Stomach (tissue), 9 donors: ENCODE results near the gene CFAP70. TPM values are rescaled to one million over a fixed set of nuclear protein-coding genes. Genes with fewer than 3 reads are reported as not detected.
A peak's percentile ranks its signal among the peaks of the same experiment; 100 is the strongest.

Experiments
- DNase-seq, 2 donors: peaks; one replicate each; pipeline versions ENCODE4 v3.0.0 to v3.0.0-alpha.2; 2013 to 2019
- H3K27ac ChIP-seq, 5 donors: fragments of 200-600 bp in 4 of 5; sonication (generic) in 4 of 5; one replicate each; pipeline ENCODE4 v1.5.1; 2013 to 2019; ENCODE audit warnings: mild to moderate bottlenecking in 1 of 5, moderate library complexity in 1 of 5
- H3K27me3 ChIP-seq, 3 donors: fragments of 200-600 bp; sonication (generic); one replicate each; pipeline ENCODE4 v1.5.1; 2017 to 2019; ENCODE audit warnings: mixed run types in 1 of 3
- H3K36me3 ChIP-seq, 4 donors: fragments of 200-600 bp; sonication (generic); 1 replicate in 3 of 4; 2 replicates in 1 of 4; pipeline ENCODE4 v1.5.1; 2016 to 2019
- H3K4me1 ChIP-seq, 4 donors: fragments of 200-600 bp; sonication (generic); one replicate each; pipeline ENCODE4 v1.5.1; 2016 to 2019
- H3K4me3 ChIP-seq, 4 donors: fragments of 200-600 bp; sonication (generic) in 3 of 4; one replicate each; pipeline ENCODE4 v1.5.1; 2016 to 2019; ENCODE audit warnings: mild to moderate bottlenecking in 1 of 4
- H3K9me3 ChIP-seq, 4 donors: fragments of 200-600 bp; sonication (generic); one replicate each; pipeline ENCODE4 v1.5.1; 2016 to 2019
- CTCF ChIP-seq, 7 experiments: fragments of 450-650 bp in 4 of 7; fragments of 200-600 bp in 3 of 7; sonication (generic) in 3 of 7; IDR thresholded peaks; one replicate each; pipeline ENCODE4 v1.5.1; 2016 to 2019; ENCODE audit warnings: antibody characterized with exemption in 7 of 7, control low read depth in 2 of 7, mild to moderate bottlenecking in 1 of 7
- EP300 ChIP-seq: sonication (generic); formaldehyde crosslinking; IDR thresholded peaks from one replicate; pipeline ENCODE4 v1.6.1; 2017; ENCODE audit warnings: antibody characterized with exemption
- POLR2A ChIP-seq, 4 donors: fragments of 450-650 bp; IDR thresholded peaks; one replicate each; pipeline ENCODE4 v1.6.1; 2016; ENCODE audit warnings: antibody characterized with exemption in 4 of 4, control low read depth in 2 of 4, mild to moderate bottlenecking in 1 of 4, moderate library complexity in 1 of 4
- POLR2AphosphoS5 ChIP-seq, 3 donors: sonication (generic); formaldehyde crosslinking; IDR thresholded peaks; one replicate each; pipeline ENCODE4 v1.6.1; 2016; ENCODE audit warnings: antibody characterized with exemption in 3 of 3
- WGBS, 5 donors: extraction: QIAGEN DNeasy Blood & Tissue Kit in 3 of 5; methylation state at CpG; one replicate each; pipeline versions ENCODE4 v1.1.5 to v1.1.7; 2013 to 2018; 5-methylcytosine and 5-hydroxymethylcytosine counted together
- intact Hi-C: fragments of 100-400 bp; cut with DNase I; formaldehyde crosslinking; loops from one replicate; pipeline ENCODE4 v1.15.1; 2023; ENCODE audit warnings: low total_unique reads
- polyA plus RNA-seq, 3 donors: library from polyadenylated mRNA; stranded (reverse); fragments of 200-250 nt; gene quantifications; one replicate each; pipeline ENCODE4 v1.2.3, GENCODE V29; 2013
- total RNA-seq, 5 donors: library from RNA; depleted of rRNA; stranded (reverse); fragments of >200 nt; gene quantifications; one replicate each; pipeline versions ENCODE4 v1.1.0 to v1.2.3, GENCODE V29; 2014 to 2016
- donor health status: healthy with polysubstance abuse.
- donor health status: Bipolar disorder and iron deficiency.
- donor health status: healthy.

The CFAP70 gene
- total and polyA plus RNA-seq, 8 donors = 0.29 to 9.0 (median 2.0) TPM

GRCh38 chr10:73211106-73211811, 147.4 kb downstream of the CFAP70 start:
- TF ChIP-seq POLR2AphosphoS5 (IDR thresholded peaks at IDR 0.05) (no peak), EP300 (no peak), CTCF (IDR thresholded peaks at IDR 0.05) (no peak), POLR2A (IDR thresholded peaks at IDR 0.05) (no peak)
- WGBS, 5 donors = 70 to 87% (median 74%) methylated on average over 4 of the region's 4 CpGs
- no peaks in the 10 kb centered on the region for H3K4me1 ChIP-seq
- no peaks in the 10 kb centered on the region for H3K9me3 ChIP-seq
- H3K27me3 ChIP-seq = no peaks in the 10 kb centered on the region
- no peak for DNase-seq
- no peak overlapping the region for H3K27ac ChIP-seq
- H3K4me3 ChIP-seq = no peak overlapping the region
- intact Hi-C loops = no loop called here
- peaks cover 4 to 40% (median 30%) of the 10 kb centered on the region in 4 donors for H3K36me3 ChIP-seq

GRCh38 chr10:73210395-73211105, 148.1 kb downstream of the CFAP70 start:
- intact Hi-C loops = no loop called here
- Histone ChIP-seq H3K27ac (no peak overlapping the region), H3K36me3 (peaks cover 4 to 40% (median 28%) of the 10 kb centered on the region in 4 donors), H3K4me1 (no peaks in the 10 kb centered on the region), H3K4me3 (no peak overlapping the region), H3K27me3 (no peaks in the 10 kb centered on the region), H3K9me3 (no peaks in the 10 kb centered on the region)
- no peak for DNase-seq
- no peak for TF ChIP-seq CTCF (IDR thresholded peaks at IDR 0.05)
- no peak for TF ChIP-seq POLR2AphosphoS5 (IDR thresholded peaks at IDR 0.05)
- TF ChIP-seq EP300 = no peak
- 92 to 98% (median 96%) methylated on average over 3 of the region's 3 CpGs for WGBS, 5 donors

GRCh38 chr10:73209705-73210104, 149.0 kb downstream of the CFAP70 start:
- H3K27ac ChIP-seq = no peak overlapping the region
- TF ChIP-seq POLR2A (IDR thresholded peaks at IDR 0.05) (no peak), POLR2AphosphoS5 (IDR thresholded peaks at IDR 0.05) (no peak), CTCF (IDR thresholded peaks at IDR 0.05) (no peak), EP300 (no peak)
- no peaks in the 10 kb centered on the region for H3K4me1 ChIP-seq
- intact Hi-C loops = no loop called here
- no peaks in the 10 kb centered on the region for H3K9me3 ChIP-seq
- 39 to 73% (median 63%) methylated on average over 1 of the region's 1 CpG for WGBS, 5 donors
- DNase-seq = peak in 1 of 2 donors; percentile 31
- H3K36me3 ChIP-seq = peaks cover 4 to 40% (median 28%) of the 10 kb centered on the region in 4 donors
- no peak overlapping the region for H3K4me3 ChIP-seq
- H3K27me3 ChIP-seq = no peaks in the 10 kb centered on the region

GRCh38 chr10:73207883-73208282, 150.8 kb downstream of the CFAP70 start:
- DNase-seq = peak in 1 of 2 donors; percentile 10
- TF ChIP-seq POLR2AphosphoS5 (IDR thresholded peaks at IDR 0.05) (no peak), EP300 (no peak), CTCF (IDR thresholded peaks at IDR 0.05) (no peak), POLR2A (IDR thresholded peaks at IDR 0.05) (no peak)
- 83 to 98% (median 93%) methylated on average over 2 of the region's 2 CpGs for WGBS, 5 donors
- H3K36me3 ChIP-seq = peaks cover 4 to 38% (median 29%) of the 10 kb centered on the region in 4 donors
- H3K4me1 ChIP-seq = no peaks in the 10 kb centered on the region
- H3K27me3 ChIP-seq = no peaks in the 10 kb centered on the region
- H3K27ac ChIP-seq = no peak overlapping the region
- intact Hi-C loops = no loop called here
- H3K9me3 ChIP-seq = no peaks in the 10 kb centered on the region
- H3K4me3 ChIP-seq = no peak overlapping the region
